ENCODE results near the gene CDKAL1.

GRCh38 chr6:21281366-21281765 is 747.1 kb downstream of the CDKAL1 start:
- no peak for TF ChIP-seq EP300 (IDR thresholded peaks at IDR 0.05; ENCODE audit: borderline replicate concordance)
- no peak for TF ChIP-seq REST (IDR thresholded peaks at IDR 0.05; ENCODE audit: low read depth)
- no peak for TF ChIP-seq RAD21 (IDR thresholded peaks at IDR 0.05; ENCODE audit: low read depth)
- no peak for TF ChIP-seq MAX (IDR thresholded peaks at IDR 0.05)
